DMS53 (cell line): ENCODE measurements around the gene SYT14.

ENCODE experiments used
- DNase-seq: peaks from one replicate; lab custom pipeline; 2025; lab: John Stamatoyannopoulos, UW

The SYT14 gene

GRCh38 chr1:210201681-210202080 is 263.7 kb downstream of the SYT14 start:
- no peak for DNase-seq

- no peak for DNase-seq
Observed at GRCh38 chr1:210207597-210208450, 269.8 kb downstream of the SYT14 start.

GRCh38 chr1:210213335-210213734 is 275.3 kb downstream of the SYT14 start:
- DNase-seq = no peak

GRCh38 chr1:210214573-210215409 is 276.8 kb downstream of the SYT14 start:
- DNase-seq = peak; percentile 12

GRCh38 chr1:210217482-210217881 is 279.5 kb downstream of the SYT14 start:
- no peak for DNase-seq

- no peak for DNase-seq
Observed at GRCh38 chr1:210218047-210218446, 280.0 kb downstream of the SYT14 start.
